ENCODE results near the gene GPR82. TPM values are rescaled to one million over a fixed set of nuclear protein-coding genes. Genes with fewer than 3 reads are reported as not detected.

GPR82 gene
- total RNA-seq, 1 experiment from 2014 or later: not detected

DNA sequence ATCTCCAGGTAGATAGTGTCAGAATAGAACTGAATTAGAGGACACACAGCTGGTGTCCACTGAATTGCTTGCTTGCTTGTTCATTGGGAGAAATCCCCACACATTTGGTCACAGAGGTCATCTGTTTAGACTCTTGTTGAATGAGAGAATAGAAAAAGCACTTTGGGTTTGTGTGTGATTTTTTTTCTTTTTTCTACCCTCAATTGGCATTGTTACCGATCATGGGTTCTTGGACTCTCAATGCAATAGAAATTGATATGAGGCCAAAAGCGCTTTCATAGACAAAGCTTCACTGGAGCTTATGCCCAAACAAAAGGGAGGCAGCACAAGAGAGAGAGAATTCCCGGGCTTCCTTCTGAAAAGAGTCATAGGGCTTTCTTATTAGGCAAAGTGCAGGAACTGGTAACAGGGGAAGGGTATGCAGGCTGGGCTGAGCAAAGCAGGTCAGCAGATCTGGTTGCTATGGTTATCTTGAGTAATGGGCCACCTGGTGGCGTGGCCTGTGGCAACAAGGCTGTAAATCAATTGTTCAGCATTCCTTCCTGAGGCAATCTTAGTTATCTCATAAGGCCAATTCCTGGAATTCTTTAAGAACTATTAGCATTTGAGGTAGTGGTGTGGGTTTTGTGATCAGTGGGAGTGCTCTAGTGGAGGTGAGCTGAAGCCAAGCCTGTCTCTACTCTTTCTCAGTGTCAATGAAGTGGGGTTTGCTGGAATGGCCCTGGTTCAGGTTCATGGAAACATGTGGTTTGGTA lies 5.3 kb upstream of the GPR82 start:
- Histone ChIP-seq H3K4me2 (ENCODE audit: low read length) (no peak overlapping the region), H2AFZ (ENCODE audit: low read depth, low read length, poor library complexity, severe bottlenecking) (no peak overlapping the region), H3K4me3 (replicated peaks in 1 of 2; ENCODE audit: low read depth in 1 of 2, low read length in 2 of 2) (no peak overlapping the region), H3K36me3 (ENCODE audit: control insufficient read depth in 1 of 2, insufficient read depth in 2 of 2, low read length in 2 of 2) (no peaks in the 10 kb centered on the region), H3K9ac (ENCODE audit: low read length) (no peak overlapping the region), H3K9me2 (ENCODE audit: insufficient read depth) (no peaks in the 10 kb centered on the region), H3K9me3 (ENCODE audit: control insufficient read depth in 1 of 2, insufficient read depth in 1 of 2, low read depth in 1 of 2, low read length in 2 of 2) (no peaks in the 10 kb centered on the region), H3K27me3 (ENCODE audit: insufficient read depth, low read length) (no peaks in the 10 kb centered on the region), H3K27ac (ENCODE audit: low read depth, low read length) (no peak overlapping the region), H3K79me2 (ENCODE audit: insufficient read depth, low read length) (no peaks in the 10 kb centered on the region), H3K4me1 (ENCODE audit: control insufficient read depth in 1 of 2, insufficient read depth in 2 of 2, low read length in 2 of 2) (no peaks in the 10 kb centered on the region), H4K20me1 (ENCODE audit: insufficient read depth) (no peaks in the 10 kb centered on the region)
- POLR2A ChIA-PET: no interaction called here
- CTCF ChIA-PET: no interaction called here
- BruUV-seq (replicated peaks): no TSS peak
- TF ChIP-seq FOSL1 (IDR thresholded peaks at IDR 0.05; ENCODE audit: low read depth) (no peak), ELF1 (IDR thresholded peaks at IDR 0.05; ENCODE audit: borderline replicate concordance, low read depth) (no peak), RAD21 (IDR thresholded peaks at IDR 0.05; ENCODE audit: low read depth) (no peak), SP1 (IDR thresholded peaks at IDR 0.05; ENCODE audit: low read depth) (no peak), TCF7L2 (IDR thresholded peaks at IDR 0.05; ENCODE audit: borderline replicate concordance, extremely low read depth, insufficient read depth, insufficient read length) (no peak), EZH2phosphoT487 (IDR thresholded peaks at IDR 0.05; ENCODE audit: borderline replicate concordance) (no peak), SIN3A (IDR thresholded peaks at IDR 0.05; ENCODE audit: low read depth) (no peak), ZNF274 (IDR thresholded peaks at IDR 0.05; ENCODE audit: low read depth, low read length) (no peak), CEBPB (IDR thresholded peaks at IDR 0.05; ENCODE audit: low read depth) (no peak), POLR2A (IDR thresholded peaks at IDR 0.05; ENCODE audit: borderline replicate concordance, extremely low read depth, insufficient read depth, insufficient read length) (no peak), POLR2AphosphoS5 (IDR thresholded peaks at IDR 0.05; ENCODE audit: low read depth, low read length) (no peak), EGR1 (IDR thresholded peaks at IDR 0.05; ENCODE audit: low read depth) (no peak), EZH2 (IDR thresholded peaks at IDR 0.05) (no peak), CBX3 (IDR thresholded peaks at IDR 0.05; ENCODE audit: low read depth) (no peak), SRF (IDR thresholded peaks at IDR 0.05; ENCODE audit: low read depth) (no peak)
- TF ChIP-seq, protein P1, sequence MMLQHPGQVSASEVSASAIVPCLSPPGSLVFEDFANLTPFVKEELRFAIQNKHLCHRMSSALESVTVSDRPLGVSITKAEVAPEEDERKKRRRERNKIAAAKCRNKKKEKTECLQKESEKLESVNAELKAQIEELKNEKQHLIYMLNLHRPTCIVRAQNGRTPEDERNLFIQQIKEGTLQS (IDR thresholded peaks at IDR 0.05): no peak
- TF ChIP-seq, protein P2, sequence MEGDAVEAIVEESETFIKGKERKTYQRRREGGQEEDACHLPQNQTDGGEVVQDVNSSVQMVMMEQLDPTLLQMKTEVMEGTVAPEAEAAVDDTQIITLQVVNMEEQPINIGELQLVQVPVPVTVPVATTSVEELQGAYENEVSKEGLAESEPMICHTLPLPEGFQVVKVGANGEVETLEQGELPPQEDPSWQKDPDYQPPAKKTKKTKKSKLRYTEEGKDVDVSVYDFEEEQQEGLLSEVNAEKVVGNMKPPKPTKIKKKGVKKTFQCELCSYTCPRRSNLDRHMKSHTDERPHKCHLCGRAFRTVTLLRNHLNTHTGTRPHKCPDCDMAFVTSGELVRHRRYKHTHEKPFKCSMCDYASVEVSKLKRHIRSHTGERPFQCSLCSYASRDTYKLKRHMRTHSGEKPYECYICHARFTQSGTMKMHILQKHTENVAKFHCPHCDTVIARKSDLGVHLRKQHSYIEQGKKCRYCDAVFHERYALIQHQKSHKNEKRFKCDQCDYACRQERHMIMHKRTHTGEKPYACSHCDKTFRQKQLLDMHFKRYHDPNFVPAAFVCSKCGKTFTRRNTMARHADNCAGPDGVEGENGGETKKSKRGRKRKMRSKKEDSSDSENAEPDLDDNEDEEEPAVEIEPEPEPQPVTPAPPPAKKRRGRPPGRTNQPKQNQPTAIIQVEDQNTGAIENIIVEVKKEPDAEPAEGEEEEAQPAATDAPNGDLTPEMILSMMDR (IDR thresholded peaks at IDR 0.05 in 2 of 3, conservative IDR thresholded peaks at IDR 0.05 in 1 of 3; ENCODE audit: borderline replicate concordance in 1 of 3, insufficient read depth in 1 of 3, low read depth in 2 of 3, low read length in 2 of 3): no peak
- TF ChIP-seq, protein P3, sequence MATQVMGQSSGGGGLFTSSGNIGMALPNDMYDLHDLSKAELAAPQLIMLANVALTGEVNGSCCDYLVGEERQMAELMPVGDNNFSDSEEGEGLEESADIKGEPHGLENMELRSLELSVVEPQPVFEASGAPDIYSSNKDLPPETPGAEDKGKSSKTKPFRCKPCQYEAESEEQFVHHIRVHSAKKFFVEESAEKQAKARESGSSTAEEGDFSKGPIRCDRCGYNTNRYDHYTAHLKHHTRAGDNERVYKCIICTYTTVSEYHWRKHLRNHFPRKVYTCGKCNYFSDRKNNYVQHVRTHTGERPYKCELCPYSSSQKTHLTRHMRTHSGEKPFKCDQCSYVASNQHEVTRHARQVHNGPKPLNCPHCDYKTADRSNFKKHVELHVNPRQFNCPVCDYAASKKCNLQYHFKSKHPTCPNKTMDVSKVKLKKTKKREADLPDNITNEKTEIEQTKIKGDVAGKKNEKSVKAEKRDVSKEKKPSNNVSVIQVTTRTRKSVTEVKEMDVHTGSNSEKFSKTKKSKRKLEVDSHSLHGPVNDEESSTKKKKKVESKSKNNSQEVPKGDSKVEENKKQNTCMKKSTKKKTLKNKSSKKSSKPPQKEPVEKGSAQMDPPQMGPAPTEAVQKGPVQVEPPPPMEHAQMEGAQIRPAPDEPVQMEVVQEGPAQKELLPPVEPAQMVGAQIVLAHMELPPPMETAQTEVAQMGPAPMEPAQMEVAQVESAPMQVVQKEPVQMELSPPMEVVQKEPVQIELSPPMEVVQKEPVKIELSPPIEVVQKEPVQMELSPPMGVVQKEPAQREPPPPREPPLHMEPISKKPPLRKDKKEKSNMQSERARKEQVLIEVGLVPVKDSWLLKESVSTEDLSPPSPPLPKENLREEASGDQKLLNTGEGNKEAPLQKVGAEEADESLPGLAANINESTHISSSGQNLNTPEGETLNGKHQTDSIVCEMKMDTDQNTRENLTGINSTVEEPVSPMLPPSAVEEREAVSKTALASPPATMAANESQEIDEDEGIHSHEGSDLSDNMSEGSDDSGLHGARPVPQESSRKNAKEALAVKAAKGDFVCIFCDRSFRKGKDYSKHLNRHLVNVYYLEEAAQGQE (IDR thresholded peaks at IDR 0.05; ENCODE audit: low read depth): no peak
- TF ChIP-seq, protein P4, sequence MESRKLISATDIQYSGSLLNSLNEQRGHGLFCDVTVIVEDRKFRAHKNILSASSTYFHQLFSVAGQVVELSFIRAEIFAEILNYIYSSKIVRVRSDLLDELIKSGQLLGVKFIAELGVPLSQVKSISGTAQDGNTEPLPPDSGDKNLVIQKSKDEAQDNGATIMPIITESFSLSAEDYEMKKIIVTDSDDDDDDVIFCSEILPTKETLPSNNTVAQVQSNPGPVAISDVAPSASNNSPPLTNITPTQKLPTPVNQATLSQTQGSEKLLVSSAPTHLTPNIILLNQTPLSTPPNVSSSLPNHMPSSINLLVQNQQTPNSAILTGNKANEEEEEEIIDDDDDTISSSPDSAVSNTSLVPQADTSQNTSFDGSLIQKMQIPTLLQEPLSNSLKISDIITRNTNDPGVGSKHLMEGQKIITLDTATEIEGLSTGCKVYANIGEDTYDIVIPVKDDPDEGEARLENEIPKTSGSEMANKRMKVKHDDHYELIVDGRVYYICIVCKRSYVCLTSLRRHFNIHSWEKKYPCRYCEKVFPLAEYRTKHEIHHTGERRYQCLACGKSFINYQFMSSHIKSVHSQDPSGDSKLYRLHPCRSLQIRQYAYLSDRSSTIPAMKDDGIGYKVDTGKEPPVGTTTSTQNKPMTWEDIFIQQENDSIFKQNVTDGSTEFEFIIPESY (IDR thresholded peaks at IDR 0.05; ENCODE audit: extremely low read depth, insufficient replicate concordance, low read length): no peak
- no peak for ATAC-seq
- no peak for DNase-seq (ENCODE audit: low read depth, low spot score)
- RAD21 ChIA-PET (ENCODE audit: low non-redundant PET in 1 of 2, low total read pairs in 2 of 2, uncharacterized antibody in 2 of 2, unreplicated experiment in 2 of 2): no interaction called here
- intact Hi-C loops (cut with micrococcal nuclease): no loop called here
